Measurements from ENCODE around the gene G6PC3.

Gene G6PC3

DNA sequence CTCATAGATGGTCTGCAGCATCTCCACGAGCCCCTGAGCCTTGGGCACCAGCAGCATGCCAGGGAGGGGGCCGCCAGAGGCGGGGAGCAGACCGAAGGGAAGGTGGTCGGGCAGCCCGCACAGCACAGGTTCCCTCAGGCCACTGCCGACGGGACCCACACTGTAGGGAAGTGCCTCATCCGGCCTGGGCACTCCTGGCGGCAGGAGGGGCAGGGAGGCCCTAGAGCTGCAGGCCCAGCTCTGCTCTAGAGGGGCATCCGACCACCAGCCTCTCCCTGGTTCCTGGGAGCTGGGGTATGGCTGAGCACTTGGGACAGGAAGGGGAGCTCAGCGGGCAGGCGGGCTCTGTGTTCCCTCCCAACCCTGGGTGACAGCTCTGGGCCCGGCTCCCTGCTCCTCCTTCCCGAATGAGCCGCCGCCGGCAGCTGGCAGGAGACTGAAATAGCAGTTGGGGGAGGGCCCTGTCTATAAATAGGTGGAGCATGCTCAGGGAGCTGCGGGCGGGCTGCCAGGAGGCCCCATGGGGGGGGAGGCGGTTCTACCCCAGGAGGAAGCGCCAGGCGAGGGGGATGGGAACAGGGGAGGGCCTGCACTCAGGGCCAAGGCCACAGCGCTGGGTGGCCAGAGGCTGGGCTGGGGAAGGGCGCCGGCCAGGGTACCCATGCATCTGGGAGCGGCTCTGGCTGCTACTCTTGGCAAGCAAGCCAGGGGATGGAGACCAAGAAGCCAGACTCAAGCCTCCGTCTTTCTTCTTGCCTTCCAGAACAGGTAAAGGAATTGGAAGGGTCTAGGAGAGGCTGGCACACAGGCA lies 40.5 kb downstream of the G6PC3 start:
- H3K4me3 ChIP-seq (ENCODE audit: low read depth, low read length) = peak overlapping the region; percentile 62
- peak; percentile 96 for DNase-seq (ENCODE audit: low read depth)

DNA sequence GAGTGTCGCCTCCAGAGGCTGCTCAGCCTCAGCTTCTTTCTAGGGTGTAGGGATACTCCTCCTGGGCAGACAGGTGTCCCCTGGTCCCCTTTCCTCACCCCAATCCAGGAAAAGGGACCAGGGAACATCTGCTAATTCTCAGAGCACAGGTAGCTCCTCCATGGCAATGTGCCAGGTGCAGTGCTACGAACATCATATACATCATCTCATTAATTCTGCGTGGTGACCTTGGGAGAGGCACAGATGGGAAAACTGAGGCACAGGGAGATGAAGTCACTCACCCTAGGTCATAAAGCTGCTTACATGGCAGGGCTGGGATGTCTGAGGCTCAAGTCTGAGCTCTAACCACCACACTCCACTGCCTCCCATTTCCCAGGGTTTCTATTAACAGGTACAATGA lies 41.2 kb downstream of the G6PC3 start:
- no peak overlapping the region for H3K4me3 ChIP-seq (ENCODE audit: low read depth, low read length)
- DNase-seq (ENCODE audit: low read depth) = no peak
- TF ChIP-seq, protein P1, sequence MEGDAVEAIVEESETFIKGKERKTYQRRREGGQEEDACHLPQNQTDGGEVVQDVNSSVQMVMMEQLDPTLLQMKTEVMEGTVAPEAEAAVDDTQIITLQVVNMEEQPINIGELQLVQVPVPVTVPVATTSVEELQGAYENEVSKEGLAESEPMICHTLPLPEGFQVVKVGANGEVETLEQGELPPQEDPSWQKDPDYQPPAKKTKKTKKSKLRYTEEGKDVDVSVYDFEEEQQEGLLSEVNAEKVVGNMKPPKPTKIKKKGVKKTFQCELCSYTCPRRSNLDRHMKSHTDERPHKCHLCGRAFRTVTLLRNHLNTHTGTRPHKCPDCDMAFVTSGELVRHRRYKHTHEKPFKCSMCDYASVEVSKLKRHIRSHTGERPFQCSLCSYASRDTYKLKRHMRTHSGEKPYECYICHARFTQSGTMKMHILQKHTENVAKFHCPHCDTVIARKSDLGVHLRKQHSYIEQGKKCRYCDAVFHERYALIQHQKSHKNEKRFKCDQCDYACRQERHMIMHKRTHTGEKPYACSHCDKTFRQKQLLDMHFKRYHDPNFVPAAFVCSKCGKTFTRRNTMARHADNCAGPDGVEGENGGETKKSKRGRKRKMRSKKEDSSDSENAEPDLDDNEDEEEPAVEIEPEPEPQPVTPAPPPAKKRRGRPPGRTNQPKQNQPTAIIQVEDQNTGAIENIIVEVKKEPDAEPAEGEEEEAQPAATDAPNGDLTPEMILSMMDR (IDR thresholded peaks at IDR 0.05; ENCODE audit: low read depth, low read length) = no peak
- TF ChIP-seq MYC (IDR thresholded peaks at IDR 0.05; ENCODE audit: low read depth, low read length) (no peak), POLR2A (IDR thresholded peaks at IDR 0.05; ENCODE audit: extremely low read depth, insufficient read length) (no peak)
- TF ChIP-seq, protein P2, sequence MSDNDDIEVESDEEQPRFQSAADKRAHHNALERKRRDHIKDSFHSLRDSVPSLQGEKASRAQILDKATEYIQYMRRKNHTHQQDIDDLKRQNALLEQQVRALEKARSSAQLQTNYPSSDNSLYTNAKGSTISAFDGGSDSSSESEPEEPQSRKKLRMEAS (IDR thresholded peaks at IDR 0.05; ENCODE audit: low read depth, low read length) = no peak

More for the DNA sequence above, 40.5 kb downstream of the G6PC3 start:
- TF ChIP-seq, protein P1 (IDR thresholded peaks at IDR 0.05; ENCODE audit: low read depth, low read length) = no peak
- TF ChIP-seq POLR2A (IDR thresholded peaks at IDR 0.05; ENCODE audit: extremely low read depth, insufficient read length) (peak; percentile 43), MYC (IDR thresholded peaks at IDR 0.05; ENCODE audit: low read depth, low read length) (peak; percentile 78)
- TF ChIP-seq, protein P2 (IDR thresholded peaks at IDR 0.05; ENCODE audit: low read depth, low read length) = peak; percentile 76

DNA sequence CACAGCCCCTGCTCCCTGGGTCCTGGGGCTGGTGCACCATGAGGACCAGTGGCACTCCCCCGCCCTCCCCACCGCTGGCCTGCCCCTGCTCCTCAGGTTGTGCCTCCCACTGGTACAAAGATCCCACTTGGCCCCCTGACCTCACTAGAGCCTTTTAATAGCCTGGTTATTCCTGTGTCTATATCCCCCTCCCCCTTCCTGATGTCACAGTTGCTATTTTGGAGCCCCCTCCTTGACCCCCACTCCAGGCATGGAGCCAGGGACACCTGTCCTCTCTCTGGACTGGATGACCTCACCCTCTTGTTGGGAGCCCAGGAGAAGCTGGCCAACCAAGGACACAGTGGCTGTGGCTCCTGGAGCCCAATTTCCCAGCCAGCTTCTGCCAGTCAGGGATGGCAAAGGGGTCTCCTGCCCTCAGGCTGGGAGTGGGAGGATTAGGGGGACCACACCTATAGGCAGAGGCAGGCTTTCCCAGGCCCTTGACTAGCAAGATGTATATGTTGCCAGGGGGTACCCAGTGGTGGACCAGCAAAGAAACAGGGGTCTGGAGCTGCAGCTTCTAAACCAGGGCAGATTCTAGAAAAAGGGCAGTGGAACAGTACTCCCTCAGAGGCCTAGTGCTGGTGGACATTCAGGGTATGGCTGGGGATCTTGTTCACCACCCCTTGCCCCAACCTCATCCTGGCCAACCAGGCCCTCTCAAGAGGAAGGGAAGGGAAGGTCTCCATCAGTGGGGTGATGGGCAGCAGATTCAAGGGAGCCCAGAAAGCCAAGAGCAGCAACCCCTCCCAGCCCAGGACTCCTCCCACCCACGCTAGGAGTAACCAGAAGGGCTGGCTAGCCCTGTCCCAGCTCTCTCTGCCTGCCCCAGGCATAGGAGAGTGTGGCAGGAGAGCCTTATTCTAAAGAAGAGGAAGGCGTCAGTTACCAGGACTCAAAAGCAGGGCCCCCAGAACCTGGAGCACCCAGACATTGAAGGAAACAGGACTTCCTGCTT lies 42.0 kb downstream of the G6PC3 start:
- TF ChIP-seq, protein P2 (IDR thresholded peaks at IDR 0.05; ENCODE audit: low read depth, low read length) = no peak
- TF ChIP-seq, protein P1 (IDR thresholded peaks at IDR 0.05; ENCODE audit: low read depth, low read length) = no peak
- TF ChIP-seq POLR2A (IDR thresholded peaks at IDR 0.05; ENCODE audit: extremely low read depth, insufficient read length) = no peak
- TF ChIP-seq MYC (IDR thresholded peaks at IDR 0.05; ENCODE audit: low read depth, low read length) = no peak
- no peak for DNase-seq (ENCODE audit: low read depth)
- no peak overlapping the region for H3K4me3 ChIP-seq (ENCODE audit: low read depth, low read length)

DNA sequence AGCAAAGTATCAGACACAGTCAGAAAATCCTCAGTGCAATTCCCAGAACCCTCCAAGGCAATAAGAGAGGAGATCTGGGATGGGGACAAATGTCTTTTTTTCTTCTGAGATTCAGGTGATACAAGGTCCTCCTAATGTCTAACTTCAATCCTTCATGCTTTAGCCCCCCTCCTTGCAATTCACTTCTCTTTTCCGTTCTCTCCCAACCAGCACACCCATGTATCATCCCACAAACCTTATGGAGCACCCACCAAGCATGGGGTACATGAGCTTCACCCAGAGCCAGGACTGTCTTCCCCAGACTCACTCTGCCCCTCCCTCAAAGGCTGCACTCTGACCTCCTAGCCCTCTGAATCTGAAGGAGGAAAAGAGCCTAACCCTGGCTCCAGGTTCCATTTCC lies 42.8 kb downstream of the G6PC3 start:
- DNase-seq (ENCODE audit: low read depth) = no peak
- TF ChIP-seq MYC (IDR thresholded peaks at IDR 0.05; ENCODE audit: low read depth, low read length) (no peak), POLR2A (IDR thresholded peaks at IDR 0.05; ENCODE audit: extremely low read depth, insufficient read length) (no peak)
- TF ChIP-seq, protein P2 (IDR thresholded peaks at IDR 0.05; ENCODE audit: low read depth, low read length) = no peak
- TF ChIP-seq, protein P1 (IDR thresholded peaks at IDR 0.05; ENCODE audit: low read depth, low read length) = no peak

DNA sequence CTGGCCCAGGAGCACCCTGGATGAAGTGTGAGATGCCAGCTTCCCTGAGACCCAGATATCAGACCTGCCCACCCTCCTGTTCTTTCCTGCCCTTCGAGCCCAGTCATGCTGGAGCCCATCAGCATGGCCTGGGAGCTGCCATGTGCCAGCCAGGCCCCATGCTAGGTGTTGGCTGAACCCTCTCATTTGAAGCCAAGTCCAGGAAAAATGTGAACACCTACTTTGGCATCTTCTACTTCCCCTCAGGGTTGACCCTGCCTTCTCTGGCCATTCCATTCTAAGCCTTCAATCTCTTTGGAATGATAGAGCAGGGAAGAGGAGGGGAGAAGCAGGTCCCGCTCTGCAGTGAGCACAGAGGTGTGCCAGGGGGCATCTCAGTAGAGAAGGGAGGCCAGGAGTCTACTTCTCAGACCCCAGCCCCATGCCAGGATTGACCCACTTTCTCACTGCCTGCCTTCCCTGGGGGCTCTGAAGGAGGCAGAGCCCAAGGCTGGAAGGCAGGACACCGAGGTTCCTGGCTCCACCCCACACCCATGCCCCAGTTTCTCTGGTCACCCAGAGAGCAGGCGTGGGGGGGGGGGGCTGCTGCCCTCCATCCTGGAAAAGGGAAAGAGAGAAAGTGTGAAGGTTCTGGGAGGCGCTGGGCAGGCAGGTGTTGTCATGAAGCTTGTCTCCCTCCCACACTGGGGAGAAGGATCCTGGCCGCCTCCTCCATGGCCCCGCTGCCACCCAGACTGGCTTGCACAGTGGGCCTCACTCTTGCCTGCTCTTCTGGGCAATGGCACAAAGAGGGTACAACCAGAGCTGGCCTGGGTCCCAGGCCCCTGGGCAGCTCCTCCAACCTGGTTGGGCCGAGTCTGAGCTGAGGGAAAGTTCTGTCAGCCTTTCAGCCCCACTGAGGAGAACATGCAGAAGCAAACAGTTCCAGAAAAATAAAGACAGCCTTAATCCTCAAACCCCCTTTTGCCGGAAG lies 43.6 kb downstream of the G6PC3 start:
- no peak for TF ChIP-seq MYC (IDR thresholded peaks at IDR 0.05; ENCODE audit: low read depth, low read length)
- no peak for TF ChIP-seq POLR2A (IDR thresholded peaks at IDR 0.05; ENCODE audit: extremely low read depth, insufficient read length)
- TF ChIP-seq, protein P1 (IDR thresholded peaks at IDR 0.05; ENCODE audit: low read depth, low read length) = no peak
- TF ChIP-seq, protein P2 (IDR thresholded peaks at IDR 0.05; ENCODE audit: low read depth, low read length) = no peak
- DNase-seq (ENCODE audit: low read depth) = no peak
- no peak overlapping the region for H3K4me3 ChIP-seq (ENCODE audit: low read depth, low read length)

More for the DNA sequence above, 42.8 kb downstream of the G6PC3 start:
- H3K4me3 ChIP-seq (ENCODE audit: low read depth, low read length) = no peak overlapping the region

Measured in NB4 (cell line).